ENCODE data around the gene SARM1.
"Not testable (repeated sequence)": the region's sequence is repeated elsewhere in the genome, so short reads cannot be mapped to it uniquely, and the experiment has no call there.

Gene SARM1

GRCh38 chr17:28416703-28417311 is 45.3 kb downstream of the SARM1 start:
- H3K36me3 ChIP-seq (ENCODE audit: low read depth) = no peaks in the 10 kb centered on the region
- H3K27me3 ChIP-seq (ENCODE audit: insufficient read depth, poor library complexity, severe bottlenecking) = no peaks in the 10 kb centered on the region
- DNase-seq (ENCODE audit: low spot score) (no peak), ATAC-seq (ENCODE audit: low read depth) (peak; percentile 96)
- H3K4me3 ChIP-seq (ENCODE audit: severe bottlenecking) = no peak overlapping the region
- H3K4me1 ChIP-seq (ENCODE audit: insufficient read depth, poor library complexity, severe bottlenecking) = no peaks in the 10 kb centered on the region
- H3K27ac ChIP-seq (ENCODE audit: poor library complexity, severe bottlenecking) = no peak overlapping the region
- no peaks in the 10 kb centered on the region for H3K9me3 ChIP-seq (ENCODE audit: severe bottlenecking)
- TF ChIP-seq, protein P1, sequence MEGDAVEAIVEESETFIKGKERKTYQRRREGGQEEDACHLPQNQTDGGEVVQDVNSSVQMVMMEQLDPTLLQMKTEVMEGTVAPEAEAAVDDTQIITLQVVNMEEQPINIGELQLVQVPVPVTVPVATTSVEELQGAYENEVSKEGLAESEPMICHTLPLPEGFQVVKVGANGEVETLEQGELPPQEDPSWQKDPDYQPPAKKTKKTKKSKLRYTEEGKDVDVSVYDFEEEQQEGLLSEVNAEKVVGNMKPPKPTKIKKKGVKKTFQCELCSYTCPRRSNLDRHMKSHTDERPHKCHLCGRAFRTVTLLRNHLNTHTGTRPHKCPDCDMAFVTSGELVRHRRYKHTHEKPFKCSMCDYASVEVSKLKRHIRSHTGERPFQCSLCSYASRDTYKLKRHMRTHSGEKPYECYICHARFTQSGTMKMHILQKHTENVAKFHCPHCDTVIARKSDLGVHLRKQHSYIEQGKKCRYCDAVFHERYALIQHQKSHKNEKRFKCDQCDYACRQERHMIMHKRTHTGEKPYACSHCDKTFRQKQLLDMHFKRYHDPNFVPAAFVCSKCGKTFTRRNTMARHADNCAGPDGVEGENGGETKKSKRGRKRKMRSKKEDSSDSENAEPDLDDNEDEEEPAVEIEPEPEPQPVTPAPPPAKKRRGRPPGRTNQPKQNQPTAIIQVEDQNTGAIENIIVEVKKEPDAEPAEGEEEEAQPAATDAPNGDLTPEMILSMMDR (IDR thresholded peaks at IDR 0.05; ENCODE audit: poor library complexity, severe bottlenecking) = peak; percentile 88

GRCh38 chr17:28421787-28422305 is 50.4 kb downstream of the SARM1 start:
- ATAC-seq (ENCODE audit: low read depth) (no peak), DNase-seq (ENCODE audit: low spot score) (no peak)
- Histone ChIP-seq H3K27ac (ENCODE audit: poor library complexity, severe bottlenecking) (no peak overlapping the region), H3K9me3 (ENCODE audit: severe bottlenecking) (no peaks in the 10 kb centered on the region), H3K4me3 (ENCODE audit: severe bottlenecking) (no peak overlapping the region), H3K4me1 (ENCODE audit: insufficient read depth, poor library complexity, severe bottlenecking) (no peaks in the 10 kb centered on the region), H3K27me3 (ENCODE audit: insufficient read depth, poor library complexity, severe bottlenecking) (no peaks in the 10 kb centered on the region), H3K36me3 (ENCODE audit: low read depth) (no peaks in the 10 kb centered on the region)
- TF ChIP-seq, protein P1 (IDR thresholded peaks at IDR 0.05; ENCODE audit: poor library complexity, severe bottlenecking) = no peak

GRCh38 chr17:28425206-28425605 is 53.7 kb downstream of the SARM1 start:
- Histone ChIP-seq H3K36me3 (ENCODE audit: low read depth) (no peaks in the 10 kb centered on the region), H3K9me3 (ENCODE audit: severe bottlenecking) (no peaks in the 10 kb centered on the region), H3K4me1 (ENCODE audit: insufficient read depth, poor library complexity, severe bottlenecking) (no peaks in the 10 kb centered on the region), H3K27ac (ENCODE audit: poor library complexity, severe bottlenecking) (no peak overlapping the region), H3K27me3 (ENCODE audit: insufficient read depth, poor library complexity, severe bottlenecking) (no peaks in the 10 kb centered on the region), H3K4me3 (ENCODE audit: severe bottlenecking) (no peak overlapping the region)
- DNase-seq (ENCODE audit: low spot score) = no peak
- no peak for ATAC-seq (ENCODE audit: low read depth)
- TF ChIP-seq, protein P1 (IDR thresholded peaks at IDR 0.05; ENCODE audit: poor library complexity, severe bottlenecking) = no peak

GRCh38 chr17:28426081-28426519 is 54.6 kb downstream of the SARM1 start:
- Histone ChIP-seq H3K4me1 (ENCODE audit: insufficient read depth, poor library complexity, severe bottlenecking) (no peaks in the 10 kb centered on the region), H3K27ac (ENCODE audit: poor library complexity, severe bottlenecking) (no peak overlapping the region), H3K27me3 (ENCODE audit: insufficient read depth, poor library complexity, severe bottlenecking) (no peaks in the 10 kb centered on the region), H3K9me3 (ENCODE audit: severe bottlenecking) (no peaks in the 10 kb centered on the region), H3K36me3 (ENCODE audit: low read depth) (no peaks in the 10 kb centered on the region), H3K4me3 (ENCODE audit: severe bottlenecking) (no peak overlapping the region)
- ATAC-seq (ENCODE audit: low read depth) = peak; percentile 66
- no peak for DNase-seq (ENCODE audit: low spot score)
- TF ChIP-seq, protein P1 (IDR thresholded peaks at IDR 0.05; ENCODE audit: poor library complexity, severe bottlenecking) = no peak

- no peaks in the 10 kb centered on the region for H3K9me3 ChIP-seq (ENCODE audit: severe bottlenecking)
- no peaks in the 10 kb centered on the region for H3K36me3 ChIP-seq (ENCODE audit: low read depth)
- no peaks in the 10 kb centered on the region for H3K27me3 ChIP-seq (ENCODE audit: insufficient read depth, poor library complexity, severe bottlenecking)
- TF ChIP-seq, protein P1 (IDR thresholded peaks at IDR 0.05; ENCODE audit: poor library complexity, severe bottlenecking) = no peak
- no peak overlapping the region for H3K4me3 ChIP-seq (ENCODE audit: severe bottlenecking)
- DNase-seq (ENCODE audit: low spot score) = no peak
- ATAC-seq (ENCODE audit: low read depth) = no peak
- H3K27ac ChIP-seq (ENCODE audit: poor library complexity, severe bottlenecking) = no peak overlapping the region
- H3K4me1 ChIP-seq (ENCODE audit: insufficient read depth, poor library complexity, severe bottlenecking) = no peaks in the 10 kb centered on the region
Observed at GRCh38 chr17:28427371-28427770, 55.9 kb downstream of the SARM1 start.

GRCh38 chr17:28427982-28428381 is 56.5 kb downstream of the SARM1 start:
- not testable (repeated sequence) for H3K36me3 ChIP-seq (ENCODE audit: low read depth); DNase-seq (ENCODE audit: low spot score); H3K4me1 ChIP-seq (ENCODE audit: insufficient read depth, poor library complexity, severe bottlenecking); H3K4me3 ChIP-seq (ENCODE audit: severe bottlenecking); ATAC-seq (ENCODE audit: low read depth); H3K27me3 ChIP-seq (ENCODE audit: insufficient read depth, poor library complexity, severe bottlenecking); H3K9me3 ChIP-seq (ENCODE audit: severe bottlenecking); H3K27ac ChIP-seq (ENCODE audit: poor library complexity, severe bottlenecking)

Data from RWPE2 (cell line).